Measurements from ENCODE around the gene BORCS5. TPM values are rescaled to one million over a fixed set of nuclear protein-coding genes. Genes with fewer than 3 reads are reported as not detected.

Gene BORCS5
- polyA plus RNA-seq, 2 of the 4 experiments (the other 2 are of a cell fraction): 5.1 to 10.2 TPM

DNA sequence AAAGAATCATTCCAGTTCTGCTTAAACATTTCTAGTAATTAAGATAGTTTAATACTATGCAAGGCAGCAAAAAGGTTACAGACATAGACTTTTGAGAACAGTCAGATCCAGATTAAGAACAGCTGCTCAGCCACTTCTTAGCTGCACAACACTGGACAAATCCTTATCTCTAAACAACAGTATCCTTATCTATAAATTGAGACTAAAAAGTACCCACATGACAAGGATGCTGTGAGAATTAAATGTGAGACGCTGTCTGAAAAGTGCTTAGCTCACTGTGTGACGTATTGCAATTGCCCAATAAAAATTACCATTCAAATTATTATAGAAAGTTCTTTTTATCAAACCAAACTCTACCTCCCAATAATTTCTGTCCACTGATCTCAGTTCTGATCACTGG lies 35.5 kb downstream of the BORCS5 start:
- ChIA-PET POLR2A (no interaction called here), CTCF (interaction anchor here (0.8 to 1.0 kb wide), 2 partner anchors 15 to 216 kb away, joined by 3 to 4 read pairs; no protein-coding TSS in a partner anchor)
- FAIRE-seq: no peak

DNA sequence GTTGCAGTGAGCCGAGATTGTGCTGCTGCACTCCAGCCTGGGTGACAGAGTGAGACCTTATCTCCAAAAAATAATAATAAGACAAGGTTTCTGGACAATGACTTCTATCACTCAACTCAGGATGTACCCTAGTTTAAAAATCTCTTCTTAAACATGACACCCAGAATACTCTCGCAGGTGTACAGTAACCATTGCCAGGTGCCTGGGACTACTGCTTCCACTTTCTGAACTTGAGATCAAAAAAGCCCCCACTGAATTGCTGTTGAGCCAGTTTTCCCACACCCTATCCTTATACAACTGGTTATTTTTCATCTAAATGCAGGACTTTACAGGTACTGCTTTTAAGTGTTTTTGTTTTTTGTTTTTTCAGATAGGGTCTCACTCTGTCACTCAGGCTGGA lies 36.3 kb downstream of the BORCS5 start:
- POLR2A ChIA-PET: no interaction called here
- Histone ChIP-seq H3K4me2 (no peak overlapping the region), H3K4me1 (peaks cover 20% of the 10 kb centered on the region), H3K4me3 (no peak overlapping the region), H3K9me3 (no peaks in the 10 kb centered on the region), H3K27ac (peak overlapping the region in 1 of 2 experiments; percentile 30; a peak in 2 of 6 replicates)
- no peak for TF ChIP-seq TFCP2L1 (CRISPR knock-in tag; IDR thresholded peaks at IDR 0.05)
- TF ChIP-seq NR3C1 (IDR thresholded peaks at IDR 0.05): no peak
- no peak for TF ChIP-seq FOSL2 (IDR thresholded peaks at IDR 0.05)
- TF ChIP-seq FOSL2 (CRISPR knock-in tag; IDR thresholded peaks at IDR 0.05): no peak
- TF ChIP-seq SREBF2 (IDR thresholded peaks at IDR 0.05): no peak
- no peak for TF ChIP-seq RNF2 (IDR thresholded peaks at IDR 0.05; ENCODE audit: borderline replicate concordance, low read depth)
- CTCF ChIA-PET: interaction anchor here (0.8 kb wide), 1 partner anchor 16 kb away, joined by 4 read pairs; no protein-coding TSS in a partner anchor
- no peak for FAIRE-seq
- WGBS (ENCODE audit: missing lambda C conversion rate): 95% methylated on average over 2 of the region's 2 CpGs
- no peak for DNase-seq (ENCODE audit: low read depth in 1 of 2, low spot score in 1 of 2)
- ATAC-seq: no peak

More for the DNA sequence above, 35.5 kb downstream of the BORCS5 start:
- ATAC-seq: no peak
- no peak for TF ChIP-seq HOXB13 (CRISPR knock-in tag; IDR thresholded peaks at IDR 0.05; ENCODE audit: low read depth)
- no peak for TF ChIP-seq ZFP36 (IDR thresholded peaks at IDR 0.05; ENCODE audit: borderline replicate concordance, partially characterized antibody)
- no peak for TF ChIP-seq FOSL2 (IDR thresholded peaks at IDR 0.05)
- no peak for TF ChIP-seq FOSL2 (CRISPR knock-in tag; IDR thresholded peaks at IDR 0.05)
- TF ChIP-seq MYC (IDR thresholded peaks at IDR 0.05; ENCODE audit: borderline replicate concordance, low read length): no peak
- TF ChIP-seq, protein P1, sequence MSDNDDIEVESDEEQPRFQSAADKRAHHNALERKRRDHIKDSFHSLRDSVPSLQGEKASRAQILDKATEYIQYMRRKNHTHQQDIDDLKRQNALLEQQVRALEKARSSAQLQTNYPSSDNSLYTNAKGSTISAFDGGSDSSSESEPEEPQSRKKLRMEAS (IDR thresholded peaks at IDR 0.05): no peak
- no peak for TF ChIP-seq NFE2L2 (conservative IDR thresholded peaks at IDR 0.05; ENCODE audit: low read length)
- H3K4me1 ChIP-seq: peaks cover 22% of the 10 kb centered on the region
- H3K4me3 ChIP-seq: no peak overlapping the region
- no peak for DNase-seq (ENCODE audit: low read depth in 1 of 2, low spot score in 1 of 2)
- WGBS (ENCODE audit: missing lambda C conversion rate): 89% methylated on average over 2 of the region's 2 CpGs
- no peaks in the 10 kb centered on the region for H3K9me3 ChIP-seq
- H3K27ac ChIP-seq: peak overlapping the region; percentile 10 to 14; a peak in 2 of 6 replicates
- no peak overlapping the region for H3K4me2 ChIP-seq

DNA sequence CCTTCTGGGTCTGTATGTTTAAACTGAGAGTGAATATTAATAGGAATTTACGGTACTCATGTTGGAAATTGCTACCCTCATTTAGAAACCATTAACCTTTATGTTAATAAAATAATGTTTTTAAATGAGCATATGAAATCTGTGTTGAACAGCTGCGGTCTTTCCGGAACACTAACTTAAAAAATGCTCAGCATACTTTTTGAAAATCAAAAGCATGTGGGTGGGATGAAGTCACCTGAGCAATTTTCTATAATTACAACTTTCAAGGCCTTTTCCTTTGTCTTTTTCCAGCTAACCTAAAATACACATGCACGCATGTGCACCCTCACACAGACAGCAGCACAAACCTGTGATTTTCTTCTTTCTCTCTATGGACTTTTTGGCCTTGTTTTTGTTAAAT lies 39.8 kb downstream of the BORCS5 start:
- ChIA-PET CTCF (interaction anchor here (1.0 to 3.5 kb wide), 3 partner anchors 10 to 39 kb away, joined by 5 to 8 read pairs (median 8); no protein-coding TSS in a partner anchor), POLR2A (no interaction called here)
- 91% methylated on average over 4 of the region's 4 CpGs for WGBS (ENCODE audit: missing lambda C conversion rate)
- H3K4me2 ChIP-seq: peak overlapping the region; percentile 63
- no peak for ATAC-seq
- DNase-seq (ENCODE audit: low read depth in 1 of 2, low spot score in 1 of 2): no peak
- no peak overlapping the region for H3K4me3 ChIP-seq
- TF ChIP-seq SREBF2 (IDR thresholded peaks at IDR 0.05): no peak
- no peak for TF ChIP-seq RFX5 (IDR thresholded peaks at IDR 0.05)
- no peak for TF ChIP-seq EHMT2 (IDR thresholded peaks at IDR 0.05; ENCODE audit: low read depth)
- TF ChIP-seq, protein P2, sequence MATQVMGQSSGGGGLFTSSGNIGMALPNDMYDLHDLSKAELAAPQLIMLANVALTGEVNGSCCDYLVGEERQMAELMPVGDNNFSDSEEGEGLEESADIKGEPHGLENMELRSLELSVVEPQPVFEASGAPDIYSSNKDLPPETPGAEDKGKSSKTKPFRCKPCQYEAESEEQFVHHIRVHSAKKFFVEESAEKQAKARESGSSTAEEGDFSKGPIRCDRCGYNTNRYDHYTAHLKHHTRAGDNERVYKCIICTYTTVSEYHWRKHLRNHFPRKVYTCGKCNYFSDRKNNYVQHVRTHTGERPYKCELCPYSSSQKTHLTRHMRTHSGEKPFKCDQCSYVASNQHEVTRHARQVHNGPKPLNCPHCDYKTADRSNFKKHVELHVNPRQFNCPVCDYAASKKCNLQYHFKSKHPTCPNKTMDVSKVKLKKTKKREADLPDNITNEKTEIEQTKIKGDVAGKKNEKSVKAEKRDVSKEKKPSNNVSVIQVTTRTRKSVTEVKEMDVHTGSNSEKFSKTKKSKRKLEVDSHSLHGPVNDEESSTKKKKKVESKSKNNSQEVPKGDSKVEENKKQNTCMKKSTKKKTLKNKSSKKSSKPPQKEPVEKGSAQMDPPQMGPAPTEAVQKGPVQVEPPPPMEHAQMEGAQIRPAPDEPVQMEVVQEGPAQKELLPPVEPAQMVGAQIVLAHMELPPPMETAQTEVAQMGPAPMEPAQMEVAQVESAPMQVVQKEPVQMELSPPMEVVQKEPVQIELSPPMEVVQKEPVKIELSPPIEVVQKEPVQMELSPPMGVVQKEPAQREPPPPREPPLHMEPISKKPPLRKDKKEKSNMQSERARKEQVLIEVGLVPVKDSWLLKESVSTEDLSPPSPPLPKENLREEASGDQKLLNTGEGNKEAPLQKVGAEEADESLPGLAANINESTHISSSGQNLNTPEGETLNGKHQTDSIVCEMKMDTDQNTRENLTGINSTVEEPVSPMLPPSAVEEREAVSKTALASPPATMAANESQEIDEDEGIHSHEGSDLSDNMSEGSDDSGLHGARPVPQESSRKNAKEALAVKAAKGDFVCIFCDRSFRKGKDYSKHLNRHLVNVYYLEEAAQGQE (IDR thresholded peaks at IDR 0.05): no peak
- TF ChIP-seq, protein P1 (IDR thresholded peaks at IDR 0.05): no peak
- no peak for TF ChIP-seq PHF8 (IDR thresholded peaks at IDR 0.05; ENCODE audit: borderline replicate concordance, low read depth)
- no peak for TF ChIP-seq ESRRA (IDR thresholded peaks at IDR 0.05; ENCODE audit: borderline replicate concordance, low read length)
- no peak for TF ChIP-seq RARB (CRISPR knock-in tag; IDR thresholded peaks at IDR 0.05)
- no peak for TF ChIP-seq HOXB5 (CRISPR knock-in tag; IDR thresholded peaks at IDR 0.05)
- no peak for TF ChIP-seq EP300 (IDR thresholded peaks at IDR 0.05)
- TF ChIP-seq, protein P3, sequence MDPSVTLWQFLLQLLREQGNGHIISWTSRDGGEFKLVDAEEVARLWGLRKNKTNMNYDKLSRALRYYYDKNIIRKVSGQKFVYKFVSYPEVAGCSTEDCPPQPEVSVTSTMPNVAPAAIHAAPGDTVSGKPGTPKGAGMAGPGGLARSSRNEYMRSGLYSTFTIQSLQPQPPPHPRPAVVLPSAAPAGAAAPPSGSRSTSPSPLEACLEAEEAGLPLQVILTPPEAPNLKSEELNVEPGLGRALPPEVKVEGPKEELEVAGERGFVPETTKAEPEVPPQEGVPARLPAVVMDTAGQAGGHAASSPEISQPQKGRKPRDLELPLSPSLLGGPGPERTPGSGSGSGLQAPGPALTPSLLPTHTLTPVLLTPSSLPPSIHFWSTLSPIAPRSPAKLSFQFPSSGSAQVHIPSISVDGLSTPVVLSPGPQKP (IDR thresholded peaks at IDR 0.05; ENCODE audit: low read depth, low read length): no peak
- no peak for TF ChIP-seq POLR2A (IDR thresholded peaks at IDR 0.05; ENCODE audit: low read length)
- TF ChIP-seq MYC (IDR thresholded peaks at IDR 0.05; ENCODE audit: borderline replicate concordance, low read length): no peak
- TF ChIP-seq FOXS1 (CRISPR knock-in tag; IDR thresholded peaks at IDR 0.05): no peak
- no peak for TF ChIP-seq SMC3 (IDR thresholded peaks at IDR 0.05)
- TF ChIP-seq JUNB (IDR thresholded peaks at IDR 0.05): no peak
- TF ChIP-seq, protein P4, sequence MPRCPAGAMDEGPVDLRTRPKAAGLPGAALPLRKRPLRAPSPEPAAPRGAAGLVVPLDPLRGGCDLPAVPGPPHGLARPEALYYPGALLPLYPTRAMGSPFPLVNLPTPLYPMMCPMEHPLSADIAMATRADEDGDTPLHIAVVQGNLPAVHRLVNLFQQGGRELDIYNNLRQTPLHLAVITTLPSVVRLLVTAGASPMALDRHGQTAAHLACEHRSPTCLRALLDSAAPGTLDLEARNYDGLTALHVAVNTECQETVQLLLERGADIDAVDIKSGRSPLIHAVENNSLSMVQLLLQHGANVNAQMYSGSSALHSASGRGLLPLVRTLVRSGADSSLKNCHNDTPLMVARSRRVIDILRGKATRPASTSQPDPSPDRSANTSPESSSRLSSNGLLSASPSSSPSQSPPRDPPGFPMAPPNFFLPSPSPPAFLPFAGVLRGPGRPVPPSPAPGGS (IDR thresholded peaks at IDR 0.05): no peak
- peak overlapping the region; percentile 77 to 82 for H3K27ac ChIP-seq
- H3K4me1 ChIP-seq: peaks cover 40% of the 10 kb centered on the region
- no peaks in the 10 kb centered on the region for H3K9me3 ChIP-seq
- FAIRE-seq: no peak
